GM18511 (cell line): ENCODE data around the gene TMEM127.
"Not testable (repeated sequence)": the region's sequence is repeated elsewhere in the genome, so short reads cannot be mapped to it uniquely, and the experiment has no call there.

Source experiments
- ATAC-seq: cut with Tn5 transposase; IDR thresholded peaks from one replicate; pipeline ENCODE4 v1.9.1; 2021; ENCODE audit warnings: mild to moderate bottlenecking, moderate library complexity; ENCODE audit not compliant: unreplicated experiment

TMEM127 gene

DNA sequence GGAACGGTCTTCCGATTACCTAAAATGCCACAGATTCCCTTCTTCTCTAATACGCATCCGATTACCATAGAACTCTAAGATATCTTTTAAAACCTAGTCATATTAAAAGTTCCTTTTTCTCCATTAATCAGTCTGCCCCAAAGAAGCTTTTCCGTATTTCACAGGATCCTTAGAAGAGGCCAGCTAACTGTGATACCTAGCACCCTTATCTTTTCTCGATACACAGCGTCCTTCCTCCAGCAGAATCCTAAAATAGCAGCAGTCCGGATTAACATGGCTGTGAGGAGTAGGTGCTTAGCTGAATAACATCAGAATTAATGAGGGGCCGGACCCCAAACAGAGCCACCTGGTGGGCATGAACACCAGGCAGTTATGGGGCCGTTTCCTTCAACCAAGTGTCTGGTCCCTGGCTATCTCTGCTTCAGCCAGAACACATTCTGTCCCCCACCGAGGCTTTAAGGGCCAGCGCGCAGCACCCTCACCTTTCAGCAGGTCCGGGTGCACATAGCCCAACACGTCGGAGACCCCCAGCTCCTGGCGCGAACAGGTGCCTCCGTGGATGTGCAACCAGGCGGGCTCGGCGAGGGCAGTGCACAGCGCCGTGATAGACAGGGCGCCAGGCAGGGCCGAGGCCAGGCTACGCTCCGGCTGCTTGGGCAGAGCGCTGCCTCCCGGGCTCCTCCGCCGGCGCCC lies 995 bp downstream of the TMEM127 start:
- peak; percentile 3 for ATAC-seq

GRCh38 chr2:96264086-96264485 lies 1.7 kb downstream of the TMEM127 start:
- ATAC-seq = no peak

GRCh38 chr2:96262306-96262705 lies 3.5 kb downstream of the TMEM127 start:
- no peak for ATAC-seq

GRCh38 chr2:96261328-96262003 lies 4.3 kb downstream of the TMEM127 start:
- ATAC-seq = no peak

GRCh38 chr2:96260387-96261260 lies 5.2 kb downstream of the TMEM127 start:
- peak; percentile 39 for ATAC-seq

DNA sequence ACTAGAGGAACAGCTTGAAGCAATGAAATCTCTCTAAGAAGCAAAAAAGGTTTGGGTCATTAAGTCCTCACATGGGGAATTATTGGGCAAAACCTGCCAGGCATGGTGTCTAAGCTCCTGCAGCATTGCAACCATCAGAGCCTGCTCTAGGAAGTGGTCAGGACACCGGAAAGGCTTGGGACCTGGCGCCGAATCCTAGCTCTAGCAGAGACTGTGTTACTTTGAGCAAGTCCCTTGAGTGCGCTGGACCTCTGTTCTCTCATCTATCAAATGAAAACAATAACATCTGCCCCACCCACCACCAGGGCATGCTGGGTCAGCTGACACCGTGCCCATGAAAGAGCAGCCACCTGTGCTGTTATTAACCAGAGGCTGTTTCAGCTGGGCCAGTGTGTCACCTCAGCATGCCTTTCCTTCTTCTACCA lies 6.3 kb downstream of the TMEM127 start:
- no peak for ATAC-seq

GRCh38 chr2:96258166-96259022 lies 7.4 kb downstream of the TMEM127 start:
- no peak for ATAC-seq

- not testable (repeated sequence) for ATAC-seq
Measured at GRCh38 chr2:96257744-96258143, 8.1 kb downstream of the TMEM127 start.

DNA sequence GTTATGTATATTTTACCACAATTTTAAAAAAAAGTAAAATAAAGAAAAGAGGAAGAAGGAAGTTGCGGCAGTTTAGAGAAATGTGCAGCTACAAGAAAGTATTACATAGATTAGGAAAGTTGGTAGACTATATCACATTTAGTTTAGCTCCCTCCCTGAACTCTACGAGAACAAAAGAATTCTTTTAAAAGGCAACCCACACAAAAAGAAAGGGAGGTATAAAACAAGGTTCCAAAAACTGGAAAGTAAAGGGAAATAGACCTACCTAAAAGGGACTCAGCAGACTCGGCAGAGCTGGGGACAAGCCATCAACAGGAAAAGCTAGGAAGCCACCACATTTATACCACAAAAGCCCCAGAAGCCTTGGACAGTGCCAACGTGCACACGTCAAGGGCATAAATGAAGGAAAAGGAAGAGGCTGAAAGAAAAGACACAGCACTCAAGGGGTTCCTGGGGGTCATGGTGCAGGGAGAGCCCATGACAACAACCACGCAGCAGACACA lies 9.1 kb downstream of the TMEM127 start:
- no peak for ATAC-seq

- ATAC-seq = no peak
Measured at GRCh38 chr2:96254571-96254970, 11.2 kb downstream of the TMEM127 start.

DNA sequence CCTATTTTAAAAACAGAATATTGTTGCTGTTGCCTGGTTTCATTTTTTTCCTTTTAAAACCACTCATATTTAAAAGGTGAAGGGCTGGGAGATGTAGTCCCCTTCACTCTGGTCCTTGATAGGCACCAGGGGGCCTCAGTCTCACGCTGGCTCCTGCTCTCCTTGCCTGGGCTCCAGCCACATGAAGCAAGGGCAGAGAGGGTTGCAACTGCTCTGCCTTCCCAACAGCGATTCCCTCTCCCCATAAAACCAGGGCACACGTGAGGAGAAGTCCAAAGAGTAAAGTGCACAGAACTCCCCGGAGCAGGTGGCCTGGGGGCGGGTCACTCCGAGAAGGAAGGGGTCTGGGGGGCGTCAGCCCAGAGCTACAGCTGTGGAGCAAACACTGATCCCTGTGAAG lies 12.8 kb downstream of the TMEM127 start:
- ATAC-seq = no peak

DNA sequence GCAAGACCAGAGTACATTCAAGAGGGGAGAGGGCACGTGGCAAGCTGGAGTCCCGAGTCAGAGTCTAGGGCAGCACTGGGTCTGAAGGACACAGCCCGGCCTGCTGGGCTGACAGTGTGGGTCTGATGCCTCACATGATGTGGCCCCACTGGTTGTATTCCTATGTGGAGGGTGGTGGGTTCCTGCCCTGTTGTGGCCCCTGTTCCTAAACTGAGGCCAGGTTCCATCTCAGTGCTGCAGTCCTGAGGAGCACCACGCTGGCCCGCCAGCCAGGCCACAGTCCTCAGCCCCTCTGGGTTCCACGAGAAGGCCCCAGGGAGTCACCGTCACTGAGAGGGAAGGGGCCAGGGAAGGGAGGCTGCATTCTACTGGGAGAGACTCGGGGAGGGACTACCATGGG lies 13.3 kb downstream of the TMEM127 start:
- no peak for ATAC-seq

- ATAC-seq = no peak
Measured at GRCh38 chr2:96251721-96252292, 14.0 kb downstream of the TMEM127 start.

GRCh38 chr2:96250188-96250587 lies 15.6 kb downstream of the TMEM127 start:
- no peak for ATAC-seq

DNA sequence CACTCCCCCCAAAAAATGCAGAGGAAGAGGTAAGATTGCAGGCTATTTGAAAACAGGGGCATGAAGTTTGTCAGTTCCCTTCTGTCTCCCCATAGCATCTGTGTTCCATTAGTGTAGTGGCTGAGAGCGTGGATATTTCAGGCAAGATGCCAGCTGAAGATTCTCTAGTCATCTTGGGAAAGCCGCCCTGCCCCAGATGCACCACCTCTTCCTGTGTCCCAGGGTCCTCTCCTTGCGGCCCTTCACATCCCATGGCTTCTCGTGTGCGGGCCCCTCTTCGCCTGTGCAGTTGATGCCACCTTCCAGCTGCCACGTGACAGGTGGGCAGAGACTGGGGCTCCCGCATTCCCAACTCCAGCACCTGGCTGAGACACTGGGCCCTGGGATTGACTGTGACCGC lies 16.1 kb downstream of the TMEM127 start:
- ATAC-seq = no peak

- no peak for ATAC-seq
Measured at GRCh38 chr2:96248624-96249023, 17.2 kb downstream of the TMEM127 start.

DNA sequence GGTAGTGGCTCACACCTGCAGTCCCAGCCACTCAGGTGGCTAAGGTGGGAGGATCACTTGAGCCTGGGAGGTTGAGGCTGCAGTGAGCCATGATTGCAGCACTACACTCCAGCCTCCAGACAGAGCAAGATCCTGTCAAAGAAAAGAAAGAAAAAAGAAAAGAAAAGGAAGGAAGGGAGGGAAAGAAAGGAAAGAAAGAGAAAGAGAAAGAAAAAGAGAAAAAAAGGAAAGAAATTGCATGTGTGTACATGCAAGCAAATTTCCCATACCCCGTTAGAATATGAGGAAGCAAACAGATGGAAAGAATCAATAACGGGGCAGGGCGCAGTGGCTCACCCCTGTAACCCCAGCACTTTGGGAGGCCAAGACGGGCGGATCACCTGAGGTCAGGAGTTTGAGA lies 17.9 kb downstream of the TMEM127 start:
- ATAC-seq = no peak

- ATAC-seq = no peak
Measured at GRCh38 chr2:96247009-96247408, 18.8 kb downstream of the TMEM127 start.

DNA sequence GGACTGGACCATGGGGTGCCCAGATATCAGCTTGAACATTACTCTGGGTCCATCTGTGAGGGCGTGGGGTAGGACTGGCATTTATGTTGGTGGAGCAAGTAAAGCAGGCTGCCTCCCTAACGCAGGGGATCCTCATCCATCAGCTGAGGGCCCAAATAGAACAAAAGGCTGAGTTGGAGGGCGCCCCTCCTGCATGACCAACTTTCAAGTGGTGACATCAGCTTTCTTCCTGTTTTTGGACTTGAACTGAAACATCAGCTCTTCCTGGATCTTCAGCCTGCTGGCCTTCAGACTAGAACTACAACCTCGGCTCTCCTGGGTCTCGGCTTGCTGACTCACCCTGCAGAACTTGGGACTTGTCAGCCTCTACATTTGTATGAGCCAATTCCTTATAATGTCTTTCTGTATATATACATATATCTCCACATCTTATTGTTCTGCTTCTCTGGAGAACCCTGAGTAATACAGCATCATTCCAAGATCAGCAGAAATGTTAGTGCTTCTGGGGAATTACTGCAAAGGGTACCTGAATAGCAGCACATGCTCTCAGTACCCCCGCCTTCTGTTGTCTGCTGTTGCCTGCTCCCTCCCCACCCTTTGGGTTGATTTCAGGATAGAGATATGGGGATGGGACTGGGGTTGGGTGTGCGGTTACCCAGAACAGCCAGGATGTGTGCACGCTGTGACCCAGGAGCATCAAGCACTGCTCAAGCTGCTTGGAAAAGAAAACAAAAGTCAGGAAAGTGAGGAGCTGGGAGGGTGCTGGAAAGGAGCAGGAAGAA lies 20.0 kb downstream of the TMEM127 start:
- ATAC-seq = no peak
